Activated naive CD8-positive, alpha-beta T cell treated with anti-CD3 and anti-CD28 coated beads, Interleukin-2, amount 10 ng/mL, durations not matched to agents 7 days and 5 days (primary cell): Measurements from ENCODE around the gene ULK4. TPM values are rescaled to one million over a fixed set of nuclear protein-coding genes. Genes with fewer than 3 reads are reported as not detected.
A peak's percentile ranks its signal among the peaks of the same experiment; 100 is the strongest.
"Not testable (repeated sequence)": the region's sequence is repeated elsewhere in the genome, so short reads cannot be mapped to it uniquely, and the experiment has no call there.

ENCODE experiments used
- ATAC-seq: fragments of 150-1000 bp; cut with Tn5 transposase; one replicate; pipeline ENCODE4 v1.10.0; 2021; ENCODE audit warnings: low read depth, moderate library complexity
- POLR2A ChIA-PET: fragments of 350-600 bp; sonication (Branson Sonifier 250); formaldehyde crosslinking; loops from one replicate; lab custom pipeline; 2021; ENCODE audit warnings: antibody characterized with exemption; lab: Charles Lee
- DNase-seq: peaks from one replicate; pipeline ENCODE4 v3.0.0; 2021
- H3K27ac Mint-ChIP-seq: one replicate; pipeline ENCODE4 v1.8.0; 2022; ENCODE audit warnings: mild to moderate bottlenecking, mixed read lengths
- H3K27me3 Mint-ChIP-seq: one replicate; pipeline ENCODE4 v1.8.0; 2022; ENCODE audit warnings: mild to moderate bottlenecking, moderate library complexity, mixed read lengths
- H3K36me3 Mint-ChIP-seq: one replicate; pipeline ENCODE4 v1.8.0; 2021; ENCODE audit warnings: mild to moderate bottlenecking, mixed read lengths
- H3K4me1 Mint-ChIP-seq: one replicate; pipeline ENCODE4 v1.8.0; 2021; ENCODE audit warnings: mixed read lengths
- H3K4me3 Mint-ChIP-seq: one replicate; pipeline ENCODE4 v1.8.0; 2022; ENCODE audit warnings: mild to moderate bottlenecking, moderate library complexity, mixed read lengths
- H3K9me3 Mint-ChIP-seq: one replicate; pipeline ENCODE4 v1.8.0; 2021; ENCODE audit warnings: mixed read lengths
- total RNA-seq, 2 experiments: library from RNA; stranded (reverse); gene quantifications; one replicate each; pipeline ENCODE4 v1.2.3, GENCODE V29; 2021

The ULK4 gene
- total RNA-seq, 2 experiments from 2014 or later, result 18.6 to 19.0 TPM

DNA sequence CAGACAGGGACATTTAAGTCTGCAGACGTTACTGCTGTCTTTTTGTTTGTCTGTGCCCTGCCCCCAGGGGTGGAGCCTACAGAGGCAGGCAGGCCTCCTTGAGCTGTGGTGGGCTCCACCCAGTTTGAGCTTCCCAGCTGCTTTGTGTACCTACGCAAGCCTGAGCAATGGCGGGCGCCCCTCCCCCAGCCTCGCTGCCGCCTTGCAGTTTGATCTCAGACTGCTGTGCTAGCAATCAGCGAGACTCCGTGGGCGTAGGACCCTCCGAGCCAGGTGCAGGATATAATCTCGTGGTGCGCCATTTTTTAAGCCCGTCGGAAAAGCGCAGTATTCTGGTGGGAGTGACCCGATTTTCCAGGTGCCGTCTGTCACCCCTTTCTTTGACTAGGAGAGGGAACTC lies 314.2 kb downstream of the ULK4 start:
- H3K4me1 Mint-ChIP-seq, H3K27me3 Mint-ChIP-seq, POLR2A ChIA-PET, H3K27ac Mint-ChIP-seq, H3K4me3 Mint-ChIP-seq, H3K36me3 Mint-ChIP-seq, DNase-seq, ATAC-seq: not testable (repeated sequence)
- peaks cover 11% of the 10 kb centered on the region for H3K9me3 Mint-ChIP-seq

DNA sequence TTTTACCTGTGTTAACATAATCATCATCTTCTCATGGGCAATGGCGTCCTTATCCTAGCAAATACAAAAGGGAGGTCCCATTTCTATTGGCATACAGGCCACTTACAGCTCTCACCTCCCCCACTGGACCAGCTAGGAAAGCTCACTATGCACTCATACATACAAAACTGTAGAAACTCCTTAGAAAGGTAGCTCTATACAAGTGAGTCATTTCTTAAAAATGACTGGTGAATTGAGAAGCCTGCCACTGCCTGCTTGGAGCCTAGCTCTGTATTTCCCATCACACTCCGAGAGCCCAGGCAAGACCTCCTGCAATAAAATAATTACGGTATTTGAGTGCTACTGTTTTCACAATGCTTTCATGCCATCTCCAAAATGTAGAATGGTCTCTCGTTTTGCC lies 321.8 kb downstream of the ULK4 start:
- Mint-ChIP-seq H3K36me3 (no peaks in the 10 kb centered on the region), H3K9me3 (no peaks in the 10 kb centered on the region), H3K27ac (no peak overlapping the region), H3K4me1 (no peaks in the 10 kb centered on the region), H3K4me3 (no peak overlapping the region), H3K27me3 (peaks cover 3% of the 10 kb centered on the region)
- POLR2A ChIA-PET, result no interaction called here
- DNase-seq (no peak), ATAC-seq (no peak)

DNA sequence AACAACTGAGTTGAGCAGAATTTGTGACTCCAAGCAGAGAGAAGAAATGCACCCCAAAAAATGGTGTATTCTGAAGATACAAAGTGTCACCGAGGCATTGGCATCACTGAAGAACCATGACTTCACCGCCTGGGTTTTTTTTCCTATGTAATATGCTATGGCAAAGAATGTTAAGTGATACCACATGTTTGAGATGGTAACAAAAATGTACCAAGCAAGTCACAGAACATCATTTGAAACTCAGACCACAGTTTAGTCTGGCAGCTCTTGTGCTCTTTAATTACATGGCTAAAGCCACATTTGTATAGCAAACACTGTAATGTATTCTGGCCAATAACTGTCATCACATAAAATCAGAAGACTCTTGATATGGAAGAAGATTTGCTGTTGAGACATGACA lies 323.5 kb downstream of the ULK4 start:
- Mint-ChIP-seq H3K4me1 (no peaks in the 10 kb centered on the region), H3K4me3 (no peak overlapping the region), H3K9me3 (no peaks in the 10 kb centered on the region), H3K27me3 (peaks cover 3% of the 10 kb centered on the region), H3K36me3 (peaks cover 2% of the 10 kb centered on the region), H3K27ac (no peak overlapping the region)
- DNase-seq, result no peak
- POLR2A ChIA-PET, result no interaction called here
- no peak for ATAC-seq

DNA sequence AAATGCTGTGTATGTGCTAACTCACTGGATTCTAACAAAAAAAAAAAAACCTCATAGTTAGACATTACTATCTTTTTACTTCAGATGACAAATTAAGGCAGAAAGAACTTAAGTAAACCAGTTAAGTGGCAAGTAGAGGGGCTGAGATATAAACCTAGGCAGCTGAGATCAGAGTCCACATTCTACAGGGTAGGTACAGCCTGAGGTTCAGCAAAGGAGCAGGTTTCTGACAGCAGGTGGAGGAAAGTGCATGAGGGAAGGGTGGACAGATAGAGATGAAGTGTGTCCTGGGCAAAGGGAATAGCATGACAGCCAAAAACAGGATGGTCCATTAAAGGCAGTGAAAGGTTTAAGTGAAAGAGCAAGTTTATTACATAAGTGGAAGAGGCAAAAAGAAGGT lies 329.2 kb downstream of the ULK4 start:
- ATAC-seq (no peak), DNase-seq (no peak)
- POLR2A ChIA-PET, result no interaction called here
- no peak overlapping the region for H3K4me3 Mint-ChIP-seq
- H3K27ac Mint-ChIP-seq, result peak overlapping the region; percentile 17
- no peaks in the 10 kb centered on the region for H3K4me1 Mint-ChIP-seq
- H3K36me3 Mint-ChIP-seq, result peaks cover 2% of the 10 kb centered on the region
- peaks cover 3% of the 10 kb centered on the region for H3K27me3 Mint-ChIP-seq
- H3K9me3 Mint-ChIP-seq, result no peaks in the 10 kb centered on the region

DNA sequence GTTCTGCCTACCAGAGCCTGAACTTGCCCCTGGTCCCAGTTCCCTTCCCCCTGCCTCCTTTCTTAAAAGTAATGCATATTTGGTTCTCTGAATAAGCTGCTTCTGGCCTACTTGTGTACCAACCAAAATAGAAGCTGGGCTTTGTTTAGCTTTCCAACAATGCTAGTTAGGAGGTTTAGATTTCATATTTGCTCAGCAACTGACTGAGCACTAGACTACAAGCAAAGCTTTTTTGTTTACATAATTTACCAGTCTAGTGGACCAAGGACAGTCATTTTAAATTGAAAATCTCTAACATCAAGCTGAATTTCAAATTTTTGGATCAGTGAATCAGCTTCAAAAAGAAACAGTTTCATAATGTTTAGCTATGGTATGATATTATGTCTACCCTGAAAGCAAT lies 331.2 kb downstream of the ULK4 start:
- no peaks in the 10 kb centered on the region for H3K9me3 Mint-ChIP-seq
- peaks cover 2% of the 10 kb centered on the region for H3K36me3 Mint-ChIP-seq
- ATAC-seq (no peak), DNase-seq (no peak)
- POLR2A ChIA-PET, result no interaction called here
- no peaks in the 10 kb centered on the region for H3K4me1 Mint-ChIP-seq
- no peaks in the 10 kb centered on the region for H3K27me3 Mint-ChIP-seq
- no peak overlapping the region for H3K27ac Mint-ChIP-seq
- H3K4me3 Mint-ChIP-seq, result no peak overlapping the region

DNA sequence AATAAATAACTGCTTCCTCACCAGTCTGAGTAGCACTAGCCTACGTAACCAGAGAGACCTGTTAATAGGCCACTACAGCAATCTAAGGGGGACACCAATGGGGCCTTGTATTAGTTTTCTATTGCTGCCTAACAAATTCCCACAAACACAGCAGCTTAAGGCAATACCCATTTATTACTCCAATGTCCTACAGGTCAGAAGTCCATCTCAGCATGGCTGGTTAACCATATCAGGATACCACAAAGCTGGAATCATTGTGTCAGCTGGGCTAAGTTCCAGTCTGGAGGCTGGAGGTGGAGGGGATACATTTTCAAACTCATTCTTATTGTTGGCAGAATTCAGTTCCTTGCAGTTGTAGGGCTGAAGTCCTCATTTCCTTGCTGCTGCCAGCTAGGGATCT lies 331.9 kb downstream of the ULK4 start:
- DNase-seq, result no peak
- no peaks in the 10 kb centered on the region for H3K4me1 Mint-ChIP-seq
- no peaks in the 10 kb centered on the region for H3K9me3 Mint-ChIP-seq
- H3K27me3 Mint-ChIP-seq, result no peaks in the 10 kb centered on the region
- no peak for ATAC-seq
- peaks cover 2% of the 10 kb centered on the region for H3K36me3 Mint-ChIP-seq
- no peak overlapping the region for H3K27ac Mint-ChIP-seq
- POLR2A ChIA-PET, result no interaction called here
- no peak overlapping the region for H3K4me3 Mint-ChIP-seq

DNA sequence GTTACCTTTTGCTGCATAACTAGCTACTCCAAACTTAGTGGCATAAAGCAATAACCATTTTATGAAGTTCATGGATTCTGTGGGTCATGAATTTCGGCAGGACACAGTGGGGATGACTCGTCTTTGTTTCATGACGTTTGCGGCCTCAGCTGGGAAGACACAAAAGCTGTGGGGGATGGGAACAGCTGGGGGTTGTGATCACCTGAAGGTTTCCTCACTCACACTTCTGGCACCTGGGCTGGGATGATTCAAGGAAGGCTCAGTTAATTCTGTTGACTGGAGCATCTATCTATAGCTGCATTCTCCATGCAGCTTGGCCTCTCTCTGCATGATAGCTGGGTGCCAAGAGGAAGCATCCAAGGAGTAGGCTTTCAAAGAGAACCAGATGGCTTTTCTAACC lies 332.8 kb downstream of the ULK4 start:
- no peak overlapping the region for H3K4me3 Mint-ChIP-seq
- DNase-seq, result no peak
- H3K4me1 Mint-ChIP-seq, result no peaks in the 10 kb centered on the region
- no peaks in the 10 kb centered on the region for H3K27me3 Mint-ChIP-seq
- POLR2A ChIA-PET, result no interaction called here
- H3K9me3 Mint-ChIP-seq, result no peaks in the 10 kb centered on the region
- ATAC-seq, result no peak
- no peak overlapping the region for H3K27ac Mint-ChIP-seq
- no peaks in the 10 kb centered on the region for H3K36me3 Mint-ChIP-seq

DNA sequence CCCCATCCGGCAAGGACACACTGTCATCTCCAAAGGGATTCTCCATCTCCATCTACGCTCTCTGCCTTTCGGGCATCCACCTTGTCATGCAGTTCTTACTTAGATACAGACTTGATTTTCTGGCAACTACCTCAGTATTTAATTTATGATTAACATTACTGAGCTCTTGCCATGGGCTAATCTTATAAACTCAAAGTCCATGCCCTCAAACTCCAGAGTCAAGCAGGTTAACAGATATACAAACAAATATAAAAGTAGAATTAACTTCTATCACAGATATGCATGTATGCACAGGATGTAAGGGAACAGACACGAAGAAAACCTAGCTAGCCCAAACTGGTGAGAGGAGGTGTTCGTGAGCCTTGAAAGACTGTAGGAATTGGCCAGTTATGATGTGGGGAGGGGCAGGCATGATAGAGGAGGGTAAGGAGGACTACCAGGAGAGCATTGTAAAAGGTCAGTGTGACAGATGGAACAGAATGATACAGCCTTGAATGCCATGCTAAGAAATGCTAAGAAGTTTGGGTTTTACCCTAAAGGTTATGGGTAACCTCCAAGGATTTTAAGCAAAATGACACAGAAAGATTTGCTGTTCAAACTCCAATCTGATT lies 334.3 kb downstream of the ULK4 start:
- Mint-ChIP-seq H3K4me1 (no peaks in the 10 kb centered on the region), H3K27ac (no peak overlapping the region), H3K36me3 (no peaks in the 10 kb centered on the region), H3K9me3 (no peaks in the 10 kb centered on the region), H3K27me3 (no peaks in the 10 kb centered on the region), H3K4me3 (no peak overlapping the region)
- DNase-seq (no peak), ATAC-seq (no peak)
- POLR2A ChIA-PET, result no interaction called here

DNA sequence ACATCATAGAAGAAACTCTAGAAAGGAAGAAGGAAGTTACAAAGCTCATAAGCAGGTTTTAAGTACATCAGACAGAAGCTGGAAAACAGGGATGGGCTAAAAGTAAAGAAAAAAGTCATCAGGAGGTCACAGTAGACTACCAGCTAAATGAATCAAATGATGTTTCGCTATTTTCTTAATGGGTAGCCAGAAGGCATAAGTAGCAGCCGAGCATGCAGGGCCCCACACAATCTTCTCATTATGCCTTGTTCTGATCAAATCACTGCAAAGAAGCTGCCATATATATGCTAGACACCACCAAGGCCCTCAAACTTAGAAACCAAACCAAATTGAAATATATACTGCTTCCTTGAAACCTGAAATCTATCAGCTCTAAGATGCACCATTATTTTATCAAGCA lies 349.1 kb downstream of the ULK4 start:
- POLR2A ChIA-PET, result no interaction called here
- Mint-ChIP-seq H3K9me3 (no peaks in the 10 kb centered on the region), H3K4me1 (no peaks in the 10 kb centered on the region), H3K4me3 (no peak overlapping the region), H3K36me3 (no peaks in the 10 kb centered on the region), H3K27ac (no peak overlapping the region), H3K27me3 (no peaks in the 10 kb centered on the region)
- ATAC-seq (no peak), DNase-seq (no peak)

DNA sequence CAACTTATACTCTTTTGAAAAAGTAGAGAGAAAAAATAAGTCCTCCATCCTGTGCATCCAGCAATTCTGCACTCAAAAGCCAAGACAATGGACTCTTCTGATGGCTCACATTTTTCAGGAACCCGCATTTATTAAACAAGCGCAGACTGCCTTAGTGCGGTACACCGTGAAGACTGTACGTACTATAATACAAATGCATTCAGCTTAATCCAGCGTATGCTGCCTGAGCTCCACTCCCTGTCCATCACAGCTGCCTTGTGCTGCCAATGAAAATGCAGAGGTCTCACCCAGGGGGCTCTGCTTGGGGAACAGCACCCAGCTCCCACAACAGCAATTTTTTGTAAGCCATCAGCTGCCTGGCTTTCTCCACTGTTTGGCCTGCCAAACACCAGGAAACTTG lies 350.9 kb downstream of the ULK4 start:
- Mint-ChIP-seq H3K4me3 (no peak overlapping the region), H3K36me3 (no peaks in the 10 kb centered on the region), H3K9me3 (no peaks in the 10 kb centered on the region), H3K27me3 (no peaks in the 10 kb centered on the region), H3K27ac (no peak overlapping the region), H3K4me1 (no peaks in the 10 kb centered on the region)
- no peak for DNase-seq
- POLR2A ChIA-PET, result no interaction called here
- no peak for ATAC-seq

DNA sequence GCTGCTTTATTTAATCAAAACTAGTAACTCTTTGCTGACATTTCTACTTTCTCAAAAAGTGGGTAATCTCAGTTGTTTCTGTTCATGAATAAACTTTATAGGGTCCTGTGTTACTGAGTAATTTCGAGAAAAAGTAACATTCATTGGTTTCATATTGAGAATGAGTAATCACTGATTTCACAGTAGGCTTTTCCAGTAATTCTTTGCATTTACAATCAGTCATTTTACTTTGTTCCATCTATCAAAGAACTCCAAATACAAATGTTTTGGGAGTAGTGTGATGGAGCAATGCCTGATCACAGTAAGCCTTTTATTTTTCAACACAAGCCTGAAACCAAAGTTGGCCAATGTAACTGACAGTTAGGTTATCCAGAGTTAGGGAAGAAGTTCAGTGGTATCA lies 353.6 kb downstream of the ULK4 start:
- no peaks in the 10 kb centered on the region for H3K9me3 Mint-ChIP-seq
- POLR2A ChIA-PET, result no interaction called here
- ATAC-seq (no peak), DNase-seq (no peak)
- H3K4me3 Mint-ChIP-seq, result no peak overlapping the region
- H3K36me3 Mint-ChIP-seq, result no peaks in the 10 kb centered on the region
- no peak overlapping the region for H3K27ac Mint-ChIP-seq
- no peaks in the 10 kb centered on the region for H3K4me1 Mint-ChIP-seq
- H3K27me3 Mint-ChIP-seq, result no peaks in the 10 kb centered on the region

DNA sequence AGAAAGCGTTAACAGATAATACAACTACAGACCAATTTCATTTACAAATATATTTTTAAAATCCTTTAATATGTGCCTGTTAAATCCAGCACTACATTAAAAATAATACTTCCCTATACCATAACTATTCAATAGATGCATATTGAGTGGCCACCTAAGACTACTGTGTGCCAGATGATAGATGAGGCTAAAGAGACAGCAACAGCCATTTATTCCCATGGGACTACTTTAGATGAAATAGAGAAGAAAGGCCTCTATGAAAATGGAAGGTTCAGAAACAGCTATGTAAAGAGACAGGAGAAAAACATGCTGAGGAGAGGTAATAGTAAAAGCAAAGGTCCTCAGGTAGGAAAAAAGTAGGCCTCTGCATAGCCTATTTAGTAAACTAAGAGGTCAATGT lies 358.1 kb downstream of the ULK4 start:
- POLR2A ChIA-PET, result no interaction called here
- H3K9me3 Mint-ChIP-seq, result no peaks in the 10 kb centered on the region
- H3K4me1 Mint-ChIP-seq, result peaks cover 3% of the 10 kb centered on the region
- no peaks in the 10 kb centered on the region for H3K36me3 Mint-ChIP-seq
- DNase-seq (no peak), ATAC-seq (no peak)
- H3K4me3 Mint-ChIP-seq, result no peak overlapping the region
- H3K27me3 Mint-ChIP-seq, result no peaks in the 10 kb centered on the region
- no peak overlapping the region for H3K27ac Mint-ChIP-seq

DNA sequence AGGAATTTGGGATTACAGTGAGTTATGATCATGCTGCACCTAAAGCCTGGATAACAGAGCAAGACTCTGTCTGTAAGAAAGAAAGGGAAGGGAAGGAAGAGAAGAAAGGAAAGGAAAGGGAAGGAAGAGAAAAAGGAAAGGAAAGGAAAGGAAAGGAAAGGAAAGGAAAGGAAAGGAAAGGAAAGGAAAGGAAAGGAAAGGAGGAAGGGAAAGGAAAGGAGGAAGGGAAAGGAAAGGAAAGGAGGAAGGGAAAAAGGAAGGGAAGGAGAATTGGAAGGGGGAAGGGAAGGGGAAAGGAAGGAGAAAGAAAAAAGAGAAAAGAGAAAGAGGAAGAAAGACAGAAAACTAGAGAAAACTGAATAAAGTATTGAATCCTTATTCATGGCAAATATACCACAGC lies 359.8 kb downstream of the ULK4 start:
- no peaks in the 10 kb centered on the region for H3K27me3 Mint-ChIP-seq
- peaks cover 1% of the 10 kb centered on the region for H3K9me3 Mint-ChIP-seq
- H3K36me3 Mint-ChIP-seq, result no peaks in the 10 kb centered on the region
- H3K27ac Mint-ChIP-seq, result no peak overlapping the region
- no peak overlapping the region for H3K4me3 Mint-ChIP-seq
- peaks cover 3% of the 10 kb centered on the region for H3K4me1 Mint-ChIP-seq
- ATAC-seq, result no peak
- no peak for DNase-seq
- POLR2A ChIA-PET, result no interaction called here

DNA sequence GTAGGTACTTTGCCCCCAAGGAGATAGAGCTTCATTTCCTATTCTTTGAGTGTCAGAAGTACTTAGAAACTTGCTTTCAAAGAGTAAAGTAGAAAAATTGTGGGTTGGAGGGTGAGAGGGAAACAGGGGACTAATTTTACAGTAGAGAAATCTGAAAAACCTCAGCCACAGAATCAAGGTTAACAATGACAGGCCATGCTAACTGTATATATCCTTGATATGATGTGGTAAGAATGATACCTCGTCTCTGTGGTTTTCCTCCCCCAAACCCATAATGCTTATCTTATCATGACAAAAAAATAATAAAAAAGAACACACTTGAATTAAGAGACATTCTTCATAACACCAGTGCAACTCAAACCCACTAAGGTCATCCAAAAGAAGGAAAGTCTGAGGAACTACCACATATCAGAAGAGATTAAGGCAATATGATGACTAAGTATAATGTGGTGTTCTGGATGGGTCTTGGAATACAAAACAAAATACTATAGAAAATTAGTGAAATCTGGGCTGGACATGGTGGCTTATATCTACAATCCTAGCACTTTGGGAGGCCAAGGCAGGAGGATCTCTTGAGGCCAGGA lies 360.4 kb downstream of the ULK4 start:
- POLR2A ChIA-PET, result no interaction called here
- Mint-ChIP-seq H3K27me3 (no peaks in the 10 kb centered on the region), H3K27ac (no peak overlapping the region), H3K36me3 (no peaks in the 10 kb centered on the region), H3K4me1 (peaks cover 3% of the 10 kb centered on the region), H3K9me3 (peaks cover 1% of the 10 kb centered on the region), H3K4me3 (no peak overlapping the region)
- ATAC-seq (no peak), DNase-seq (no peak)
